Liver (tissue), 9 donors: Measurements from ENCODE around the gene THAP3. TPM values are rescaled to one million over a fixed set of nuclear protein-coding genes. Genes with fewer than 3 reads are reported as not detected.

Experiments
- DNase-seq: peaks from one replicate; pipeline ENCODE4 v3.0.0-alpha.2; 2017; ENCODE audit warnings: low spot score
- H3K27ac ChIP-seq, 2 donors: one replicate each; pipeline ENCODE4 v1.7.0; 2013; ENCODE audit warnings: inconsistent platforms in 2 of 2, low read length in 2 of 2, control low read depth in 1 of 2, low read depth in 1 of 2, mild to moderate bottlenecking in 1 of 2
- H3K27me3 ChIP-seq, 4 donors: one replicate each; pipeline versions ENCODE4 v1.6.1 to v1.7.0; 2013; ENCODE audit warnings: low read length in 3 of 4, inconsistent platforms in 1 of 4, mild to moderate bottlenecking in 1 of 4, moderate library complexity in 1 of 4; ENCODE audit not compliant: control insufficient read depth in 4 of 4, insufficient read depth in 4 of 4
- H3K36me3 ChIP-seq, 4 donors: one replicate each; pipeline versions ENCODE4 v1.6.1 to v1.7.0; 2013; ENCODE audit warnings: low read length in 3 of 4, mild to moderate bottlenecking in 3 of 4, low read depth in 1 of 4, moderate library complexity in 1 of 4; ENCODE audit not compliant: control insufficient read depth in 4 of 4, insufficient read depth in 3 of 4
- H3K4me1 ChIP-seq, 4 donors: one replicate each; pipeline versions ENCODE4 v1.6.1 to v1.7.0; 2013; ENCODE audit warnings: low read length in 3 of 4, mild to moderate bottlenecking in 3 of 4, moderate library complexity in 1 of 4; ENCODE audit not compliant: control insufficient read depth in 4 of 4, insufficient read depth in 4 of 4
- H3K4me3 ChIP-seq, 3 donors: one replicate each; pipeline versions ENCODE4 v1.6.1 to v1.7.0; 2013; ENCODE audit warnings: low read length in 3 of 3, control low read depth in 1 of 3, low read depth in 1 of 3, mild to moderate bottlenecking in 1 of 3
- H3K9ac ChIP-seq, 2 donors: one replicate each; pipeline ENCODE4 v1.7.0; 2013; ENCODE audit warnings: low read length in 2 of 2, mild to moderate bottlenecking in 2 of 2, moderate library complexity in 2 of 2, control low read depth in 1 of 2, low read depth in 1 of 2
- H3K9me3 ChIP-seq, 4 donors: one replicate each; pipeline versions ENCODE4 v1.6.1 to v1.7.0; 2013; ENCODE audit warnings: low read length in 3 of 4; ENCODE audit not compliant: control insufficient read depth in 4 of 4
- EGR1 ChIP-seq, 2 donors: IDR thresholded peaks; 2 replicates each; pipeline ENCODE4 v1.6.1; 2016 to 2018; ENCODE audit warnings: antibody characterized with exemption in 2 of 2, low read depth in 2 of 2
- FOXA1 ChIP-seq: IDR thresholded peaks from 2 replicates; pipeline ENCODE4 v1.6.1; 2016; ENCODE audit warnings: antibody characterized with exemption
- FOXA2 ChIP-seq: IDR thresholded peaks from 2 replicates; pipeline ENCODE4 v1.6.1; 2016; ENCODE audit warnings: antibody characterized with exemption
- GABPA ChIP-seq, 2 donors: IDR thresholded peaks in 1 of 2; conservative IDR thresholded peaks in 1 of 2; 2 replicates each; pipeline ENCODE4 v1.6.1; 2016; ENCODE audit warnings: antibody characterized with exemption in 2 of 2, mild to moderate bottlenecking in 1 of 2, moderate library complexity in 1 of 2
- HNF4A ChIP-seq, 2 donors: conservative IDR thresholded peaks; 2 replicates each; pipeline ENCODE4 v1.6.1; 2016; ENCODE audit warnings: antibody characterized with exemption in 2 of 2, mild to moderate bottlenecking in 2 of 2
- HNF4G ChIP-seq: IDR thresholded peaks from 2 replicates; pipeline ENCODE4 v1.6.1; 2016; ENCODE audit warnings: antibody characterized with exemption
- JUND ChIP-seq, 2 donors: IDR thresholded peaks; 2 replicates each; pipeline ENCODE4 v1.6.1; 2016; ENCODE audit warnings: antibody characterized with exemption in 2 of 2
- NR2F2 ChIP-seq: IDR thresholded peaks from 2 replicates; pipeline ENCODE4 v1.6.1; 2016; ENCODE audit warnings: antibody characterized with exemption
- RAD21 ChIP-seq, 2 donors: IDR thresholded peaks; 2 replicates each; pipeline ENCODE4 v1.6.1; 2016; ENCODE audit warnings: antibody characterized with exemption in 2 of 2, mild to moderate bottlenecking in 2 of 2
- RXRA ChIP-seq, 2 donors: IDR thresholded peaks; 2 replicates each; pipeline ENCODE4 v1.6.1; 2017 to 2018; ENCODE audit warnings: antibody characterized with exemption in 2 of 2, mild to moderate bottlenecking in 1 of 2
- SP1 ChIP-seq: IDR thresholded peaks from 2 replicates; pipeline ENCODE4 v1.6.1; 2018; ENCODE audit warnings: antibody characterized with exemption, mild to moderate bottlenecking
- TAF1 ChIP-seq: conservative IDR thresholded peaks from 2 replicates; pipeline ENCODE4 v1.6.1; 2016; ENCODE audit warnings: antibody characterized with exemption, mild to moderate bottlenecking
- YY1 ChIP-seq: IDR thresholded peaks from 2 replicates; pipeline ENCODE4 v1.6.1; 2016; ENCODE audit warnings: antibody characterized with exemption, mild to moderate bottlenecking
- WGBS: extraction: QIAGEN DNeasy Blood & Tissue Kit; methylation state at CpG from one replicate; pipeline ENCODE4 v1.1.7; 2013; 5-methylcytosine and 5-hydroxymethylcytosine counted together
- polyA plus RNA-seq, 2 donors: library from polyadenylated mRNA; stranded (reverse) in 1 of 2; unstranded in 1 of 2; fragments of 200-250 nt in 1 of 2; fragments of >200 nt in 1 of 2; fragmentation: Nextera tagmentation in 1 of 2; extraction: Ambion mirVana in 1 of 2; gene quantifications; one replicate each; pipeline versions ENCODE4 v1.2.1 to v1.2.3, GENCODE V29; 2013 to 2015
- total RNA-seq, 2 donors: library from RNA; depleted of rRNA; stranded (reverse); fragments of >200 nt; gene quantifications; one replicate each; pipeline ENCODE4 v1.2.3, GENCODE V29; 2014
- TF ChIP-seq, protein P1 (sequence below): fragments of 150-350 bp; IDR thresholded peaks from 2 replicates; pipeline ENCODE4 v1.5.1; 2017; ENCODE audit warnings: improper control_type of control experiment, low read depth, low read length; ENCODE audit not compliant: missing input control
- TF ChIP-seq, protein P2 (sequence below): IDR thresholded peaks from 2 replicates; pipeline ENCODE4 v1.6.1; 2016; ENCODE audit warnings: antibody characterized with exemption
- TF ChIP-seq, protein P3 (sequence below): IDR thresholded peaks from 2 replicates; pipeline ENCODE4 v1.6.1; 2016; ENCODE audit warnings: antibody characterized with exemption
- TF ChIP-seq, protein P4 (sequence below): IDR thresholded peaks from 2 replicates; pipeline ENCODE4 v1.6.1; 2016; ENCODE audit warnings: antibody characterized with exemption
- donor health status: healthy.
- donor health status: healthy.
- donor health status: healthy.
- donor health status: healthy.
- donor health status: healthy.

The THAP3 gene
- total and polyA plus RNA-seq, 4 donors: 7.2 to 10.2 (median 8.6) TPM

DNA sequence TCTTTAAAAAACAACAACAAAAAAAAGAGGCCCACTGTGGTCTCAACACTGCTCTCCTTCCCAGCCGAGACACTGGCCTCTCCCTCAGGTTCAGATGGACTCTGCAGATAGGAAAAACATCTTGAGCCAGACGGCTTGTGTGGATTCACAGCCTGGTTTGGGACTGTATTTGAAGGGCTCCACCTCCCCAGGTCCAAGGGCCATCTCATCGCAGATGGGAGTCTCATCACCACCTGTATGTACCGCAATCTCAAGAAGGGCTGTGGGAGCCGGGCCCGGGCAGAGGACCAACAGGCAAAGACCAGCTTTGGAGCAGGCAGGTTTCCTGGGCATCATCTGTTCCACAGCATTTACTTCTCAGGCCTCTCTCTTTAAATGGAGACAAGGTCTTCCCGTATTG is 34.6 kb upstream of the THAP3 start:
- no peak overlapping the region for H3K9ac ChIP-seq
- DNase-seq: no peak
- H3K4me1 ChIP-seq: peaks cover 0 to 20% (median 5%) of the 10 kb centered on the region in 4 donors
- WGBS: 85% methylated on average over 7 of the region's 7 CpGs
- no peaks in the 10 kb centered on the region for H3K27me3 ChIP-seq
- H3K4me3 ChIP-seq: no peak overlapping the region
- H3K9me3 ChIP-seq: no peaks in the 10 kb centered on the region
- H3K27ac ChIP-seq: no peak overlapping the region
- TF ChIP-seq EGR1 (IDR thresholded peaks at IDR 0.05; ENCODE audit: low read depth in 2 of 2) (no peak), NR2F2 (no peak), SP1 (no peak), GABPA (IDR thresholded peaks at IDR 0.05 in 1 of 2, conservative IDR thresholded peaks at IDR 0.05 in 1 of 2) (no peak), JUND (IDR thresholded peaks at IDR 0.05) (no peak), RXRA (IDR thresholded peaks at IDR 0.05) (no peak), TAF1 (no peak), FOXA2 (no peak), FOXA1 (no peak), YY1 (no peak), HNF4A (conservative IDR thresholded peaks at IDR 0.05) (no peak)
- TF ChIP-seq, protein P1, sequence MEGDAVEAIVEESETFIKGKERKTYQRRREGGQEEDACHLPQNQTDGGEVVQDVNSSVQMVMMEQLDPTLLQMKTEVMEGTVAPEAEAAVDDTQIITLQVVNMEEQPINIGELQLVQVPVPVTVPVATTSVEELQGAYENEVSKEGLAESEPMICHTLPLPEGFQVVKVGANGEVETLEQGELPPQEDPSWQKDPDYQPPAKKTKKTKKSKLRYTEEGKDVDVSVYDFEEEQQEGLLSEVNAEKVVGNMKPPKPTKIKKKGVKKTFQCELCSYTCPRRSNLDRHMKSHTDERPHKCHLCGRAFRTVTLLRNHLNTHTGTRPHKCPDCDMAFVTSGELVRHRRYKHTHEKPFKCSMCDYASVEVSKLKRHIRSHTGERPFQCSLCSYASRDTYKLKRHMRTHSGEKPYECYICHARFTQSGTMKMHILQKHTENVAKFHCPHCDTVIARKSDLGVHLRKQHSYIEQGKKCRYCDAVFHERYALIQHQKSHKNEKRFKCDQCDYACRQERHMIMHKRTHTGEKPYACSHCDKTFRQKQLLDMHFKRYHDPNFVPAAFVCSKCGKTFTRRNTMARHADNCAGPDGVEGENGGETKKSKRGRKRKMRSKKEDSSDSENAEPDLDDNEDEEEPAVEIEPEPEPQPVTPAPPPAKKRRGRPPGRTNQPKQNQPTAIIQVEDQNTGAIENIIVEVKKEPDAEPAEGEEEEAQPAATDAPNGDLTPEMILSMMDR: no peak
- TF ChIP-seq, protein P2, sequence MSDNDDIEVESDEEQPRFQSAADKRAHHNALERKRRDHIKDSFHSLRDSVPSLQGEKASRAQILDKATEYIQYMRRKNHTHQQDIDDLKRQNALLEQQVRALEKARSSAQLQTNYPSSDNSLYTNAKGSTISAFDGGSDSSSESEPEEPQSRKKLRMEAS: no peak
- peaks cover 20 to 68% (median 42%) of the 10 kb centered on the region in 4 donors for H3K36me3 ChIP-seq

DNA sequence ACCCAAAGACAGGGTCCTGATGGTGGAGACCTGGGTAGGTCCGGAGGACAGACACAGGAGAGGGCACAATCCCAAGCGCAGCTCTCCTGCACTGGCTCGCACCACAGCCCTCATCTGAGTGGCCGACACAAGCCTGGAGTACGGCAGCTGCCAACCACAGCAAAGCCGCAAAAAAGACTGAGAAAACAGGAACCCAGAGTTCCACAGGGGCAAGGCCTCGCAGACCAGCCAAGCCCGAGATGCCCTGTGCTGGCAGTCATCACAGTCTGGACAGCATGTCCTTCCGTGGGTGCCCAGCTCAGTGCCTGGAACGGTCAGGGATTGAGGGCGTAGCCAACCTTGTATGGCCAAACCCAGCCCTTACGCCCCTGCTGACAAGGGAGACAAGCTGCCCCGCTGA is 33.4 kb upstream of the THAP3 start:
- WGBS: 79% methylated on average over 13 of the region's 13 CpGs
- H3K4me3 ChIP-seq: no peak overlapping the region
- H3K9me3 ChIP-seq: no peaks in the 10 kb centered on the region
- no peak overlapping the region for H3K27ac ChIP-seq
- DNase-seq: no peak
- peaks cover 20 to 75% (median 48%) of the 10 kb centered on the region in 4 donors for H3K36me3 ChIP-seq
- peaks cover 0 to 16% (median 5%) of the 10 kb centered on the region in 4 donors for H3K4me1 ChIP-seq
- H3K9ac ChIP-seq: no peak overlapping the region
- H3K27me3 ChIP-seq: no peaks in the 10 kb centered on the region
- TF ChIP-seq EGR1 (IDR thresholded peaks at IDR 0.05; ENCODE audit: low read depth in 2 of 2) (no peak), RAD21 (IDR thresholded peaks at IDR 0.05) (no peak), GABPA (IDR thresholded peaks at IDR 0.05 in 1 of 2, conservative IDR thresholded peaks at IDR 0.05 in 1 of 2) (no peak), NR2F2 (no peak), TAF1 (no peak)
- TF ChIP-seq, protein P1: no peak

DNA sequence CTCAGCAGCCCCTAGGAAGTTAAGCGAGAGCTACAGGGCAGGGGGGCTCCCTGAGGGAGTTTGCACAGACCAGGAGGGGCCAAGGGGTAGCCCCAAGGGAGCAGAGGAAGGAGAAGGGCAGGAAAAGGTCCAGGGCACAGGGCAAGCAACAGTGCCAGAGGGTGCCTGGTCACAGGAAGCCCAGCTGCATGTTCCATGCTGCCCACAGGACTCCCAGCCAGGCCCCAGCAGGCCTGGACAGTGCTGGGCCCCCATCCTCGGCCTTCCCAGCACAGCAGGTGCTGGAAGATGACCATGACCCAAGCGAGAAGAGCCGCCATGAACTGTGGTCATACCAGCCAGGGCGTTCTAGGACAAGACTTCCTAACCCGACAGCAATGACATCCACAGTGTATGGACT is 33.0 kb upstream of the THAP3 start:
- H3K4me1 ChIP-seq: peaks cover 0 to 17% (median 5%) of the 10 kb centered on the region in 4 donors
- DNase-seq: no peak
- peaks cover 20 to 79% (median 48%) of the 10 kb centered on the region in 4 donors for H3K36me3 ChIP-seq
- no peak overlapping the region for H3K9ac ChIP-seq
- TF ChIP-seq, protein P2: no peak
- TF ChIP-seq EGR1 (IDR thresholded peaks at IDR 0.05; ENCODE audit: low read depth in 2 of 2) (no peak), JUND (IDR thresholded peaks at IDR 0.05) (no peak), GABPA (IDR thresholded peaks at IDR 0.05 in 1 of 2, conservative IDR thresholded peaks at IDR 0.05 in 1 of 2) (no peak), HNF4G (no peak), SP1 (no peak), RAD21 (IDR thresholded peaks at IDR 0.05) (no peak)
- TF ChIP-seq, protein P3, sequence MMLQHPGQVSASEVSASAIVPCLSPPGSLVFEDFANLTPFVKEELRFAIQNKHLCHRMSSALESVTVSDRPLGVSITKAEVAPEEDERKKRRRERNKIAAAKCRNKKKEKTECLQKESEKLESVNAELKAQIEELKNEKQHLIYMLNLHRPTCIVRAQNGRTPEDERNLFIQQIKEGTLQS: no peak
- TF ChIP-seq, protein P4, sequence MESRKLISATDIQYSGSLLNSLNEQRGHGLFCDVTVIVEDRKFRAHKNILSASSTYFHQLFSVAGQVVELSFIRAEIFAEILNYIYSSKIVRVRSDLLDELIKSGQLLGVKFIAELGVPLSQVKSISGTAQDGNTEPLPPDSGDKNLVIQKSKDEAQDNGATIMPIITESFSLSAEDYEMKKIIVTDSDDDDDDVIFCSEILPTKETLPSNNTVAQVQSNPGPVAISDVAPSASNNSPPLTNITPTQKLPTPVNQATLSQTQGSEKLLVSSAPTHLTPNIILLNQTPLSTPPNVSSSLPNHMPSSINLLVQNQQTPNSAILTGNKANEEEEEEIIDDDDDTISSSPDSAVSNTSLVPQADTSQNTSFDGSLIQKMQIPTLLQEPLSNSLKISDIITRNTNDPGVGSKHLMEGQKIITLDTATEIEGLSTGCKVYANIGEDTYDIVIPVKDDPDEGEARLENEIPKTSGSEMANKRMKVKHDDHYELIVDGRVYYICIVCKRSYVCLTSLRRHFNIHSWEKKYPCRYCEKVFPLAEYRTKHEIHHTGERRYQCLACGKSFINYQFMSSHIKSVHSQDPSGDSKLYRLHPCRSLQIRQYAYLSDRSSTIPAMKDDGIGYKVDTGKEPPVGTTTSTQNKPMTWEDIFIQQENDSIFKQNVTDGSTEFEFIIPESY: no peak
- no peak overlapping the region for H3K4me3 ChIP-seq
- H3K27ac ChIP-seq: no peak overlapping the region
- no peaks in the 10 kb centered on the region for H3K27me3 ChIP-seq
- WGBS: 79% methylated on average over 6 of the region's 6 CpGs
- no peaks in the 10 kb centered on the region for H3K9me3 ChIP-seq
